Muscle of leg (tissue), 11 donors: Measurements from ENCODE around the gene SIGLEC1. TPM values are rescaled to one million over a fixed set of nuclear protein-coding genes. Genes with fewer than 3 reads are reported as not detected.

Source experiments
- DNase-seq: peaks from one replicate; pipeline ENCODE4 v3.0.0; 2013
- H3K27ac ChIP-seq: one replicate; pipeline ENCODE4 v1.5.1; 2013; ENCODE audit warnings: mild to moderate bottlenecking, low read length, control low read depth
- H3K27me3 ChIP-seq: one replicate; pipeline ENCODE4 v1.6.1; 2013; ENCODE audit warnings: low read length; ENCODE audit not compliant: control insufficient read depth, insufficient read depth
- H3K36me3 ChIP-seq: one replicate; pipeline ENCODE4 v1.6.1; 2013; ENCODE audit warnings: low read length; ENCODE audit not compliant: control insufficient read depth, insufficient read depth
- H3K4me1 ChIP-seq: one replicate; pipeline ENCODE4 v1.6.1; 2013; ENCODE audit warnings: low read length; ENCODE audit not compliant: control insufficient read depth, insufficient read depth
- H3K4me3 ChIP-seq: one replicate; pipeline ENCODE4 v1.5.1; 2013; ENCODE audit warnings: low read length, control low read depth
- H3K9me3 ChIP-seq: replicated peaks from 2 replicates; pipeline ENCODE4 v1.6.1; 2013; ENCODE audit warnings: low read depth, low read length; ENCODE audit not compliant: control insufficient read depth
- WGBS: methylation state at CpG from one replicate; pipeline ENCODE4 v1.1.5; 2013; ENCODE audit warnings: missing lambda C conversion rate; ENCODE audit not compliant: insufficient coverage; 5-methylcytosine and 5-hydroxymethylcytosine counted together
- polyA plus RNA-seq, 8 donors: library from polyadenylated mRNA; unstranded; fragments of 120-200 nt; gene quantifications; one replicate each; pipeline versions ENCODE4 v1.2.1 to v1.2.3, GENCODE V29; 2013; ENCODE audit warnings: inconsistent platforms in 1 of 8, low replicate concordance in 1 of 8; ENCODE audit not compliant: insufficient read length in 8 of 8, insufficient read depth in 1 of 8
- total RNA-seq: library from RNA; stranded (reverse); fragments of 120-200 nt; gene quantifications from one replicate; pipeline ENCODE4 v1.2.4, GENCODE V29; 2013

The SIGLEC1 gene
- total and polyA plus RNA-seq, 9 donors = 2.1 to 6.2 (median 3.7) TPM

- WGBS = 50% methylated on average over 6 of the region's 11 CpGs
- Histone ChIP-seq H3K4me3 (no peak overlapping the region), H3K27ac (no peak overlapping the region), H3K27me3 (no peaks in the 10 kb centered on the region), H3K36me3 (peaks cover 32% of the 10 kb centered on the region), H3K4me1 (peaks cover 32% of the 10 kb centered on the region), H3K9me3 (no peaks in the 10 kb centered on the region)
- DNase-seq = no peak
These were observed 26.0 kb upstream of the SIGLEC1 start for GRCh38 chr20:3738111-3739053.

- Histone ChIP-seq H3K27ac (no peak overlapping the region), H3K9me3 (no peaks in the 10 kb centered on the region), H3K4me1 (peaks cover 52% of the 10 kb centered on the region), H3K4me3 (no peak overlapping the region), H3K36me3 (peaks cover 26% of the 10 kb centered on the region), H3K27me3 (peaks cover 4% of the 10 kb centered on the region)
- 40% methylated on average over 1 of the region's 4 CpGs for WGBS
- no peak for DNase-seq
These were observed 23.4 kb upstream of the SIGLEC1 start for GRCh38 chr20:3735768-3736167.

- H3K4me3 ChIP-seq = peak overlapping the region; percentile 65
- peak overlapping the region; percentile 13 for H3K27ac ChIP-seq
- WGBS = 52% methylated on average over 8 of the region's 12 CpGs
- peaks cover 4% of the 10 kb centered on the region for H3K27me3 ChIP-seq
- no peaks in the 10 kb centered on the region for H3K9me3 ChIP-seq
- peaks cover 18% of the 10 kb centered on the region for H3K36me3 ChIP-seq
- peak; percentile 47 for DNase-seq
- peaks cover 53% of the 10 kb centered on the region for H3K4me1 ChIP-seq
These were observed 21.9 kb upstream of the SIGLEC1 start for GRCh38 chr20:3734111-3734843.

- Histone ChIP-seq H3K27me3 (peaks cover 9% of the 10 kb centered on the region), H3K4me1 (peaks cover 50% of the 10 kb centered on the region)
These were observed 21.0 kb upstream of the SIGLEC1 start for GRCh38 chr20:3733119-3733995.

GRCh38 chr20:3732327-3733118, 20.1 kb upstream of the SIGLEC1 start, which contains the start of gene HSPA12B:
Gene HSPA12B (plus strand): TSS chr20:3732685. CDS start chr20:3738675, 5,990 bp downstream.
- Histone ChIP-seq H3K27ac (peak within 1 kb of the TSS; percentile 71), H3K4me3 (peak within 1 kb of the TSS; percentile 65), H3K36me3 (peaks cover 11% of the 10 kb centered on the region), H3K9me3 (no peaks in the 10 kb centered on the region), H3K27me3 (peaks cover 10% of the 10 kb centered on the region), H3K4me1 (peaks cover 51% of the 10 kb centered on the region)
- WGBS = 1% methylated on average over 43 of the region's 67 CpGs
- DNase-seq = peak; percentile 85

More at GRCh38 chr20:3733119-3733995, 21.0 kb upstream of the SIGLEC1 start:
- DNase-seq = peak; percentile 61
- Histone ChIP-seq H3K9me3 (no peaks in the 10 kb centered on the region), H3K4me3 (peak overlapping the region; percentile 65), H3K36me3 (peaks cover 11% of the 10 kb centered on the region), H3K27ac (peak overlapping the region; percentile 71)
- WGBS = 38% methylated on average over 16 of the region's 20 CpGs

- Histone ChIP-seq H3K4me3 (peak overlapping the region; percentile 22), H3K9me3 (no peaks in the 10 kb centered on the region), H3K4me1 (peaks cover 57% of the 10 kb centered on the region), H3K27ac (peak overlapping the region; percentile 45), H3K27me3 (peaks cover 10% of the 10 kb centered on the region), H3K36me3 (peaks cover 11% of the 10 kb centered on the region)
- DNase-seq = peak; percentile 42
- 29% methylated on average over 12 of the region's 16 CpGs for WGBS
These were observed 19.5 kb upstream of the SIGLEC1 start for GRCh38 chr20:3731944-3732326.

GRCh38 chr20:3730803-3731672, 18.6 kb upstream of the SIGLEC1 start:
- no peaks in the 10 kb centered on the region for H3K9me3 ChIP-seq
- H3K36me3 ChIP-seq = peaks cover 5% of the 10 kb centered on the region
- H3K4me3 ChIP-seq = no peak overlapping the region
- DNase-seq = peak; percentile 16
- peaks cover 58% of the 10 kb centered on the region for H3K4me1 ChIP-seq
- H3K27me3 ChIP-seq = peaks cover 10% of the 10 kb centered on the region
- 73% methylated on average over 8 of the region's 12 CpGs for WGBS
- peak overlapping the region; percentile 45 for H3K27ac ChIP-seq

GRCh38 chr20:3729811-3730540, 17.6 kb upstream of the SIGLEC1 start:
- Histone ChIP-seq H3K4me1 (peaks cover 56% of the 10 kb centered on the region), H3K27me3 (peaks cover 10% of the 10 kb centered on the region), H3K9me3 (no peaks in the 10 kb centered on the region), H3K4me3 (no peak overlapping the region), H3K36me3 (no peaks in the 10 kb centered on the region), H3K27ac (no peak overlapping the region)
- 76% methylated on average over 3 of the region's 8 CpGs for WGBS
- peak; percentile 22 for DNase-seq
